HG02840 (cell line): Measurements from ENCODE around the gene IQCK.

ENCODE experiments used
- ATAC-seq: cut with Tn5 transposase; IDR thresholded peaks from one replicate; pipeline ENCODE4 v1.9.1; 2021; ENCODE audit warnings: mild to moderate bottlenecking, moderate library complexity, moderate number of reproducible peaks; ENCODE audit not compliant: unreplicated experiment, low FRiP score

The IQCK gene

GRCh38 chr16:19698480-19699465 is 19.3 kb upstream of the IQCK start:
- ATAC-seq, result no peak

GRCh38 chr16:19699472-19699871 is 18.6 kb upstream of the IQCK start:
- no peak for ATAC-seq

GRCh38 chr16:19700319-19700781 is 17.7 kb upstream of the IQCK start:
- ATAC-seq, result no peak

- ATAC-seq, result no peak
Measured at GRCh38 chr16:19701091-19701490, 17.0 kb upstream of the IQCK start.

GRCh38 chr16:19703172-19703889 is 14.7 kb upstream of the IQCK start:
- no peak for ATAC-seq

- no peak for ATAC-seq
Measured at GRCh38 chr16:19704321-19705145, 13.5 kb upstream of the IQCK start.

GRCh38 chr16:19705146-19705501 is 12.9 kb upstream of the IQCK start:
- ATAC-seq, result no peak

- ATAC-seq, result no peak
Measured at GRCh38 chr16:19705843-19706242, 12.2 kb upstream of the IQCK start.

- no peak for ATAC-seq
Measured at GRCh38 chr16:19706846-19707245, 11.2 kb upstream of the IQCK start.

- no peak for ATAC-seq
Measured at GRCh38 chr16:19707569-19708295, 10.3 kb upstream of the IQCK start.

- no peak for ATAC-seq
Measured at GRCh38 chr16:19708296-19709205, 9.5 kb upstream of the IQCK start.

- ATAC-seq, result no peak
Measured at GRCh38 chr16:19709381-19710136, 8.5 kb upstream of the IQCK start.

GRCh38 chr16:19710191-19710908 is 7.7 kb upstream of the IQCK start:
- ATAC-seq, result no peak

GRCh38 chr16:19710991-19711545 is 7.0 kb upstream of the IQCK start:
- no peak for ATAC-seq

GRCh38 chr16:19711643-19712042 is 6.4 kb upstream of the IQCK start:
- ATAC-seq, result no peak

- no peak for ATAC-seq
Measured at GRCh38 chr16:19712418-19713058, 5.5 kb upstream of the IQCK start.

GRCh38 chr16:19713697-19714096 is 4.4 kb upstream of the IQCK start:
- ATAC-seq, result no peak
